Body of pancreas (tissue), 4 donors: Measurements from ENCODE around the gene IL4. TPM values are rescaled to one million over a fixed set of nuclear protein-coding genes. Genes with fewer than 3 reads are reported as not detected.

Source experiments
- ATAC-seq: fragments of 150-250 bp; one replicate; pipeline ENCODE4 v1.9.1; 2016
- DNase-seq, 4 donors: peaks; one replicate each; pipeline ENCODE4 v3.0.0-alpha.2; 2019
- H3K27ac ChIP-seq, 4 donors: fragments of 200-600 bp; sonication (generic); 1 replicate in 3 of 4; 2 replicates in 1 of 4; pipeline versions ENCODE4 v1.5.1 to v1.6.1; 2016 to 2019; ENCODE audit warnings: mild to moderate bottlenecking in 1 of 4, mixed read lengths in 1 of 4, moderate library complexity in 1 of 4
- H3K27me3 ChIP-seq, 2 donors: fragments of 200-600 bp; sonication (generic); one replicate each; pipeline ENCODE4 v1.6.0; 2016; ENCODE audit warnings: mild to moderate bottlenecking in 1 of 2
- H3K36me3 ChIP-seq, 2 donors: fragments of 200-600 bp; sonication (generic); replicated peaks in 1 of 2; 2 replicates each; pipeline ENCODE4 v1.5.1; 2016; ENCODE audit warnings: low read depth in 2 of 2; ENCODE audit not compliant: insufficient read depth in 1 of 2
- H3K4me1 ChIP-seq: fragments of 200-600 bp; sonication (generic); one replicate; pipeline ENCODE4 v1.6.0; 2016
- H3K4me3 ChIP-seq, 2 donors: fragments of 200-600 bp; sonication (generic); 1 replicate in 1 of 2; 2 replicates in 1 of 2; pipeline ENCODE4 v1.5.1; 2016 to 2019
- H3K9me3 ChIP-seq, 3 donors: fragments of 200-600 bp; sonication (generic); 1 replicate in 2 of 3; 2 replicates in 1 of 3; pipeline ENCODE4 v1.5.1; 2016
- POLR2A ChIP-seq, 3 donors: fragments of 450-650 bp; IDR thresholded peaks; one replicate each; pipeline ENCODE4 v1.6.1; 2016; ENCODE audit warnings: antibody characterized with exemption in 3 of 3, mild to moderate bottlenecking in 2 of 3
- WGBS, 2 donors: methylation state at CpG; one replicate each; pipeline ENCODE4 v1.1.5; 2017; 5-methylcytosine and 5-hydroxymethylcytosine counted together
- intact Hi-C: fragments of 100-400 bp; cut with DNase I; formaldehyde crosslinking; loops from one replicate; pipeline ENCODE4 v1.15.1; 2023
- total RNA-seq, 2 donors: library from RNA; depleted of rRNA; stranded (reverse); fragments of >200 nt; gene quantifications; one replicate each; pipeline ENCODE4 v1.1.0, GENCODE V29; 2016
- TF ChIP-seq, protein P1 (sequence below), 7 experiments: fragments of 450-650 bp in 4 of 7; fragments of 200-600 bp in 3 of 7; sonication (generic) in 3 of 7; IDR thresholded peaks; one replicate each; pipeline ENCODE4 v1.5.1; 2016 to 2019; ENCODE audit warnings: antibody characterized with exemption in 7 of 7

IL4 gene
- total RNA-seq, 2 donors from 2014 or later = not detected

DNA sequence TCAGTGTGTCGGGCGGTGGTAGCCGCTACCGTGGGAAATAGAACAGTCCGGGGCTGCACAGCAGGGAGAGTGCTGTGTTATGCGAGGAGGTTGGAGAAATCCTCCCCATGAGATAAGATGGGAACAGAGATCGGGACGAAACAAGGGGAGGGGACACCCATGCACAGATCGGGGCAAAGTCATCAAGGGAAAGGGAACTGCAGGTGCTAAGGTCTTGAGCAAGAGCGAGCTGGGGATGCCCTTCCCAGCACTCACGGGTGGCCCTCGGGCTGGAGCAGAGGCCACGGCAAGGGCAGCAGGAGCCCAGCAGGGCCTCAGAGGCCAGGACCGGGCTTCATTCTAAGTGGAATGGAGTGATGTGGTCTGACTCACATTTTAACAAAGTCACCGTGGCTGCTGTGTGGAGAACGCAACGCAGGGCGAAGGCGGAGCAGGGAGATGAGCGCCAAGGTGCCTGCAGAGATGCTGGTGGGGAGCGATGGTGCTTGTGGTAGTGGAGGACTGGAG lies 8.2 kb upstream of the IL4 start:
- no peaks in the 10 kb centered on the region for H3K27me3 ChIP-seq
- intact Hi-C loops = no loop called here
- H3K27ac ChIP-seq = no peak overlapping the region
- no peak for ATAC-seq
- no peaks in the 10 kb centered on the region for H3K36me3 ChIP-seq
- no peaks in the 10 kb centered on the region for H3K9me3 ChIP-seq
- TF ChIP-seq, protein P1, sequence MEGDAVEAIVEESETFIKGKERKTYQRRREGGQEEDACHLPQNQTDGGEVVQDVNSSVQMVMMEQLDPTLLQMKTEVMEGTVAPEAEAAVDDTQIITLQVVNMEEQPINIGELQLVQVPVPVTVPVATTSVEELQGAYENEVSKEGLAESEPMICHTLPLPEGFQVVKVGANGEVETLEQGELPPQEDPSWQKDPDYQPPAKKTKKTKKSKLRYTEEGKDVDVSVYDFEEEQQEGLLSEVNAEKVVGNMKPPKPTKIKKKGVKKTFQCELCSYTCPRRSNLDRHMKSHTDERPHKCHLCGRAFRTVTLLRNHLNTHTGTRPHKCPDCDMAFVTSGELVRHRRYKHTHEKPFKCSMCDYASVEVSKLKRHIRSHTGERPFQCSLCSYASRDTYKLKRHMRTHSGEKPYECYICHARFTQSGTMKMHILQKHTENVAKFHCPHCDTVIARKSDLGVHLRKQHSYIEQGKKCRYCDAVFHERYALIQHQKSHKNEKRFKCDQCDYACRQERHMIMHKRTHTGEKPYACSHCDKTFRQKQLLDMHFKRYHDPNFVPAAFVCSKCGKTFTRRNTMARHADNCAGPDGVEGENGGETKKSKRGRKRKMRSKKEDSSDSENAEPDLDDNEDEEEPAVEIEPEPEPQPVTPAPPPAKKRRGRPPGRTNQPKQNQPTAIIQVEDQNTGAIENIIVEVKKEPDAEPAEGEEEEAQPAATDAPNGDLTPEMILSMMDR (IDR thresholded peaks at IDR 0.05) = no peak
- no peak for TF ChIP-seq POLR2A (IDR thresholded peaks at IDR 0.05)
- WGBS, 2 donors = 81 to 85% methylated on average over 21 of the region's 21 CpGs
- no peak overlapping the region for H3K4me3 ChIP-seq
- no peaks in the 10 kb centered on the region for H3K4me1 ChIP-seq
- DNase-seq = no peak

DNA sequence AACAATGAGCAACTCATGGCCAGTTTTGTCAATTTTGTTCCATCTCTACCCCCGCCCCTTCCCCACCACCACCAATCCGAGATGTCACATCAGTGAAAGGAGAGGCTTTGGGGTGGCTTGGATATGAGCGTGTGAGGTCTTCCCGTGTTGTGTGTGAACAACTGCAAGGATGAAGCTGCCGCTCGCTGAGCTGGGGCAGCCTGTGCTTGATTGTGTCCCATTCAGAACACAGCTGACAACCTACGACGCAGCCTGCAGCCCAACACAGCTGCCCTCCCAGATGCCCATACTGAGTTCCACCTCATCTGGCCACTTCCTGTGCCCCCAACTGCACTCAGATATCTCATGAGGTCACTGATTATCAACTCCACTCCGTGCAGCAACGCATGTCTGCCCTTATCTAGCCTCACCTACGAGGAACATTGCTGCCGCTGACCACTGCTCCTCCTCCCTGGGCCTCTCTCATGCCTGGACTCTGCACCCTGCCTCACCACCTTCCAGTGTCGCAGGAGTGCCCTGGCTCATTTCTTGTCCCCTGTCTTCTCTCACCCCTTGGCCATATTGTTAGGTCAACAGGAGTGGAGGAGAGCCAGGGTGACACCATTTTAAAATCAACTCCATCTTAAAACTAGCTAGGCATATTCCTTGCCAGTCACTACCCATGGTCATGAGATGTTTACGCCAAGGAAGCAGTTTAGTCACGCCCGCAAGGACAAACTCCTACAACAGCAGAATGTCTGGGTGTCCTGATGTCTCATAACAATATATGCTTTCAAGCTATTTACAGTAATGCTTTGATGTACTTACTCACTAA lies 7.3 kb upstream of the IL4 start:
- 82% methylated on average over 16 of the region's 16 CpGs for WGBS, 2 donors
- no peak for DNase-seq
- intact Hi-C loops = no loop called here

DNA sequence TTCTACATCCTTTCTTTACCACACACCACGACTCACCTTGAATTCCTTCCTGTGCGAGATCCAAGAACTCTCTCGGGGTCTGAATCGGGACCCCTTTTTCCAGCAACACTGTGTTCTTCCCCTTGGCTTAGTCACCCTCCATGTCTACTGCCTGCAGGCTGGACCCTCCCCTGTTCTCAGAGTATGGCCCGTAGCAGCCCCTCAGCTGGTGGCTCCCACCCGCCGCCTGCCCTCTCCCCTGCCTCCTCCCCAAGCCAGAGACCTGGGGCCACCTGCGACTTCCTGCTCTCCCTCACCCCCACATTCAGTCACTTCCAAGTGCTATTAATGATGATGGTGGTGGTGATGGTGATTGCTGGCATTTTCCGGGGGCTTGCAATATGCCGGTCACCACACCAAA lies 6.5 kb upstream of the IL4 start:
- no peak overlapping the region for H3K4me3 ChIP-seq
- ATAC-seq (no peak), DNase-seq (no peak)
- no peaks in the 10 kb centered on the region for H3K36me3 ChIP-seq
- no peak overlapping the region for H3K27ac ChIP-seq
- TF ChIP-seq, protein P1 (IDR thresholded peaks at IDR 0.05) = no peak
- no peak for TF ChIP-seq POLR2A (IDR thresholded peaks at IDR 0.05)
- intact Hi-C loops = no loop called here
- no peaks in the 10 kb centered on the region for H3K27me3 ChIP-seq
- no peaks in the 10 kb centered on the region for H3K9me3 ChIP-seq
- WGBS, 2 donors = 82% methylated on average over 10 of the region's 10 CpGs
- H3K4me1 ChIP-seq = no peaks in the 10 kb centered on the region

More for the DNA sequence above, 7.3 kb upstream of the IL4 start:
- Histone ChIP-seq H3K4me1 (no peaks in the 10 kb centered on the region), H3K27ac (no peak overlapping the region), H3K9me3 (no peaks in the 10 kb centered on the region), H3K4me3 (no peak overlapping the region), H3K27me3 (no peaks in the 10 kb centered on the region), H3K36me3 (no peaks in the 10 kb centered on the region)
- no peak for ATAC-seq
- TF ChIP-seq POLR2A (IDR thresholded peaks at IDR 0.05) = no peak
- TF ChIP-seq, protein P1 (IDR thresholded peaks at IDR 0.05) = no peak

DNA sequence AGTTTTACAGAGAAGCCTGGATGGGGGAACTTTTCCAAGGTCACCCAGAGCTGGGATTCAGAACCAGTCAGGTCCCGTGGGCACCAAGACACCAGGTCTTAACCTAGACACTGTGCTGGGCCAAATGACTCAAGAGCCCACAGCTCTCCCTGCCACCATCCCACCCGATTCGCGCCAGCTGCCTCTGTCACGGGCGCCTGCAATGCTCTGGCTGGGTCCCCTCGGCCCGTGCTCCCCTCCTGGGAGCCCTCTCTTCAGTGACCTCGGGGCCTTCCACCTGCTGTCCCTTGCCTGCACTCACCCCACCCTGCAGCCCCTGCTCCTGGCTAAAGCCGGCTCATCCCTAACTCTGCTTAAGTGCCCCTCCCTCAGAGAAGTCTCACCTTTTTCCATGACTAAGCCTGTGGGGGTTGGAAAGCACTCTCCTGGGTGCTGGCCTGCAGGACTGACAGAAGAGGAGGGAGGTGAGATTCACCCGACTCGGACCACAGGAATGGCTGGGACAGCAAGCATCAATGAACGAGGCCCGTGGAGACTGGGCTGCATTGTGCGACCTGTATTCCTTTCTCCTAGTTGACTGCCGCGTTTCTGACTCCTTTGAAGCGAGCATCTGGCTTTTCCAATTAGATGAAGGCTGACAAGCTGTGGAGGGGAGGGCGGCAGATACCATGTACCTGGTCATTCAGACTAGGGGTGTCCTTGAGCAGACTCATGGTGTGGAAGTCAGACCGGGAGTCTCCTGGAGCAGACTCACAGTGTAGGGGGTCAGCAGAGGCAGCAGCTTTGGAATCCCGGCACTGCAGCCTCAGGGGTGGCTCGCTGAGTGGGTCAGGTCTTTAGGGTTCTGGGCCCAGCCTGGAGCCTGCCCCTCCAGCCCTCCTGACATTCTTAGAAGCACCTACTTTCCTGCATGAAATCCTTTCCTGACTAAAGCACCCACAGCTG lies 5.8 kb upstream of the IL4 start:
- WGBS, 2 donors = 62 to 68% methylated on average over 21 to 22 of the region's 22 CpGs

More for the DNA sequence above, 5.8 kb upstream of the IL4 start:
- Histone ChIP-seq H3K36me3 (no peaks in the 10 kb centered on the region), H3K9me3 (no peaks in the 10 kb centered on the region), H3K4me1 (no peaks in the 10 kb centered on the region), H3K4me3 (no peak overlapping the region), H3K27me3 (no peaks in the 10 kb centered on the region), H3K27ac (no peak overlapping the region)
- intact Hi-C loops = no loop called here
- DNase-seq (no peak), ATAC-seq (no peak)
- TF ChIP-seq POLR2A (IDR thresholded peaks at IDR 0.05) = no peak
- TF ChIP-seq, protein P1 (IDR thresholded peaks at IDR 0.05) = no peak
